Measurements from ENCODE around the gene OR9Q1.

- no peak for TF ChIP-seq EZH2 (IDR thresholded peaks at IDR 0.05)
- TF ChIP-seq POLR2AphosphoS5 (IDR thresholded peaks at IDR 0.05; ENCODE audit: borderline replicate concordance, low read depth, low read length) = no peak
- TF ChIP-seq FOXP2 (optimal IDR thresholded peaks at IDR 0.05; ENCODE audit: control extremely low read depth, extremely low read length, insufficient read depth) = no peak
These were observed 180.4 kb downstream of the OR9Q1 start, which contains the start of gene OR1S2 for GRCh38 chr11:58204042-58204441.
